Ramos (cell line): ENCODE data around the gene ATP6AP2.

ENCODE experiments used
- in situ Hi-C: fragments of 300-500 bp; cut with MboI; formaldehyde crosslinking; loops from one replicate; pipeline ENCODE4 v1.14.3; 2022; ENCODE audit warnings: low sequenced_read_pairs; ENCODE audit not compliant: unreplicated experiment

ATP6AP2 gene

DNA sequence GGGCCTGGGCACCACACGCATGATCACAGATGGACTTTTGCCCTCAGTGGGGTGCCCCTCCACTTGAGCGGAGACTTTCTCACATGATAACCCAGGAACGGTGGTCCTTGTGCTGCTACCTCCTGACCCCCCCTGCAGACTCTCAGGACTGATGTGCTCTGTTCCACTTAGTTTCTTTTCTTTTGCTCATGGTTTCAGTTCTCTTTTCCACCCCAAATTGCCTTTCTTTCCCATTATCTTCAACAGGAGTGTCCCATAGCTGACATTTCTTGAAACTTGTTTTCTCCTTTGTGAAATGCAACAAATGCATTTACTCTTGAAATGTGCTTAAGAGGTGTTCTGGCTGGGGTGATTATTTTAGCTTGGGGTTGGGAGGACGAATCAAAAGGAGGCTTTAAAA lies 51.4 kb downstream of the ATP6AP2 start:
- in situ Hi-C loops: no loop called here

DNA sequence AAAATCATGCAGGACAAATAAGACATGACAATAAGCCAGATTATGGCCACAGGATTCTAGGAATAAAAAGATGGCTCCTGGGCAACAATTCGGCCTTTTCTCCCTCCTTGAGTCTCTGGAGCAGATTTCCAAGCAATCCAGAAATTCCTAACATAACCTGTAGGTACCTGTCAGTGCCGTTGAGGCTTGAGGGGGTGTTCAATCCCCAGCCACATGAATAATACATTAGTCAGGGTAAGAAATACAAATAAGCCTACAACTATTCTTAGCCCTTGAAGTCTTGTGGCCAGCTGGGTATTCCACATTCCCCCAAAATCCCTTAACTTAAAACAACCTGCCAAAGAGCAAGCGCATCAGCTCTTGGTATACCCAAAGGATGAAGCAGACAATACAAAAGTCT lies 56.9 kb downstream of the ATP6AP2 start:
- in situ Hi-C loops: no loop called here

DNA sequence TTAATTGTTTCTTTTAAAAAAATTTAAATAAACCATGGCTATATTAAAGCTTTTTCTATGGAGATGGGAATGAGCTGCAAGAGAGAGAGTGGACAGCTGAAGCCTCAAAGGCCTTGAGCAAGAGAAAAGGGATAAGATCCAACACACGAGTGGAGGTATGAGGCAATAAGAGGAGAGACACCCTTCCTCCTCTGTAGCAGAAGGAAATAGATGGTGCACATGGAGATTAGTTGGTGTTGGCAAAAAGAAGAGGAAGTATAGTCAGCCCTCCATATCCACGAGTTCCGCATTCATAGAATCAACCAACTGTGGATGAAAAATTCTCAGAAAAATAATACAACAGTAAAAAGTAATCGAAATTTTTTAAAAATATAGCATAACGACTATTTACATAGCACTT lies 63.4 kb downstream of the ATP6AP2 start:
- in situ Hi-C loops: no loop called here

DNA sequence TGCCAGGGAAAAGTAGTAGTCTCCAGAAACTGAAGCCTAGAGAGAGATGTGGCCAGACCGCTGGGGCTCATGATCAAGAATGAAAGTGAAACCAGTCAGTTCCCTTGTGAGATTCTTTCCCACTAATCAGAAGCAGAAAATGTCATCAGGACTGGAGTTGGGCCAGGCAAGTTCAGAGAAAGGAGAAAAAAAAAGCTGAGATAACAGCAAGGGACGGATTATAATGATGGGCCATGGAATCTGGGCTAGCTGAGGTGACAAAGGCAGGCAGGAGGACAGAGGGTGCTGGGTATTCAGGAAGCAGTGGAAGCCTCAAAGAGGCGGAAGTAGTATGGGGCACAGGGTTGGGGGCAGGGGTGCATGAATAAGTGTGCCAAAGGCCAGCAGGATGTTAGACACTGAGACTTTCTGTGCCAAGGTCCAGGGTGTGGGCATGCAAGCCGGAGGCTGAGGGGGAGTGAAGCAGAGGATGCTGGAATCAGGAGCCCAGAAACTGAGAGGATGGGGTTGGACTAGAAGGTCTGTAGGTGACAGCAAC lies 64.1 kb downstream of the ATP6AP2 start:
- in situ Hi-C loops: no loop called here

DNA sequence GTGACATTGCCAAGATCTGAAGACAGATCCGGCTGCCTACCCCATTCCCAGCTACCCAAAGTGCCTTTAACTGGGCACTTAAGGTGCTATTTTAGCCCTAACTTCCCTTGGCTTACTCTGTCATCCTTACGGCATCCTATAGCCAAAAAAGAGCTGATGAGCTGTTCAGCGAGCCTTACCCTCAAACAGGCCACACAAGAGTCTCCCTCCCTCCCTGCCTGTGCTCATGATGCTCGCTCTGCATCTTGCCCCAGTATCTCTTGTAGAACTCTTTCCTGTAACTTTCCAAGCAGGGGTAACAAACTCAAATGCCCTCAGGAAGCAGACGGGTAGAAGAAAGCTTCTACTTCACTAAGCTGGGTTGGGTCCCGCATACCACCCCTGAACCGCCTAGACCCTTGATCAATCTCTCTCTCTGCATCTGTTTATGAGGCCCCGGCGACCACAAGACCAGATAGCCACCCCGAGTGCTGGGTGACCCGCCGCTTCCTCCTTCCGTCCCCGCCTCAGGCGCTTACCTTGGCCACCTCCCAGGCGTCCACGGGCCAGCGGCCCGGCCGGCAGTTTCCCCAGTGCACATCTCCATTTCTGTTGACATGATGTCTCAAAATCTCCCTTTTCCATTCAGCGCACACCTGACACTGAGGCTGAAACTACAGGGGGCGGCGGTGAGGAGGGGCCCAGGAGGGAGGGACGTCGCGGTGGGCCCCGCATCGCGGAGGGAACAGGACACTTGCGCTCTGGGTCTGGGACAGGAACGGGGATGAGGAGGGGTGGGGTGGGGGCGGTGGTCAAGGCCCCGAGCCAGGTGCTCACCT lies 65.9 kb downstream of the ATP6AP2 start:
- in situ Hi-C loops: no loop called here

DNA sequence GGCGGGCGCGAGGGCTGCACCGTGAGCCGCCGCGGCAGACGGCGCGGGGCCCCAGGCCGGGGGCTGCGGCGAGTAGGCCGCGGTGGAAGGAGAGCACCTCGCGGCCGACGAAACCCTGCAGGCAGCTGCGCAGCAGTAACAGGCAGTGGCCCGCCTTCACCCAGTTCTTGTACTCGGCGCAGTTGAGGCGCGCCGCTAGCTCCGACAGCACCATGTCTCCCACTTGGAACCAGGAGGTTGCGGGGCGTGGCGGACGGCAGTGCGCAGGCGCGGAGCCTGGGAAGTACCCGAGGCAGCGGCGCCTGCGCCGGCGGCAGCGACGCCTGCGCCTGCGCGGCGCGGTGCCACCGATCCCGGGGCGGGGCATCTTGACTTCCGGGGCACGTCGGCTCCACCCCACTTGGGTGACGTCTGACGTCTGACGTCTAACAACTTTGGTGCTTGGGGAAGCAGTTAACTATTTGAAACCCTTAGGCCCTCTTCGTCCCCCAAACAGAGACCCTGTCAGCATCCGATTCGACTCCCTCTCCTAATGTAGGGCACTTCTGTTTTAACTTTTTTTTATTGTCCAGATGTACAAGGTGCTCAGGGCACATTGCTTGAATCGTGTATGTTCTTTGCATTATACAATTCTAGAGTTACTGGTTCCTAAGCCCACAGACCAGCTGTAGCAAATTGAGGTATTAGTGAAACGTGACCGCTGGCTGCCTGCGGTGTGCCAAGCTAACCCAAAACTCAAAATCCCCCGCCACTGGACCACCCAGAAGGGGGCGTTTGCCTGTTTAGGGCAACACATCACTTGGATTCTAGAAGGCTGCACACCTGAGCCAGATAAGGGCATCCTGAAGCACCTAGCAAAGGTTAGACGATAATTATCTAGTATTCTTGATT lies 66.8 kb downstream of the ATP6AP2 start, which contains the start of gene CXorf38:
Gene CXorf38 (minus strand): TSS at position 255 of the 891 bp plus-strand sequence. CDS start 41 bp downstream, at position 214.
- in situ Hi-C loops: no loop called here

DNA sequence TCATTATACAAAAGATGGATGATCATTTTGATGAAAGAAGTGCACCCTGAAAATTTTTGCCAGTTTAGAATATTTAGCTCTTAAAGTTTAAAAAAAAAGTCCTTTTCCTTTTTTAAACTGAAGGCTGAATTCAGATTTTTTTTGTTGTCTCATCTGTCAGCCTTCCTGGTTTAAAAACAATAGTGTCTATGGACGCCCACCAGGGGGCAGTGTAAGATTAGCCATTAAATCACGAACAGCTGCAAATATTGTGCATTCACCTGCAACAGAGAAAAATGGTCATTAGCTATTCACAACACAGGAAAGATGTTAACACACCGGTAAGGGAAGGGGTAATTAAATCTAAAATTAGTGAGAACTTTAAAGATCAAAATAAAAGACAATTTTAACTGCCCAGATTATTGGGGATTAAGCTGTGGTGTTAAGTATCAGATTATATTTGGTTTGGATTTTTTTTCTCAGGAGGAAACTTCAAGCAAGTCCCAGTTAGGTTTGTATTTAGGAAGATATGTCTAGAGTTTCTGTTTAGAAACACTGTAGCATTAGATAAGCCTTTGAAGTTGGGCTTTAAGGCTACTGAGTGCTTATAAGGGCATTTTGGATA lies 71.0 kb downstream of the ATP6AP2 start:
- in situ Hi-C loops: loop anchor here (10.0 kb wide), 1 partner anchor 143 kb away; no protein-coding TSS in a partner anchor

DNA sequence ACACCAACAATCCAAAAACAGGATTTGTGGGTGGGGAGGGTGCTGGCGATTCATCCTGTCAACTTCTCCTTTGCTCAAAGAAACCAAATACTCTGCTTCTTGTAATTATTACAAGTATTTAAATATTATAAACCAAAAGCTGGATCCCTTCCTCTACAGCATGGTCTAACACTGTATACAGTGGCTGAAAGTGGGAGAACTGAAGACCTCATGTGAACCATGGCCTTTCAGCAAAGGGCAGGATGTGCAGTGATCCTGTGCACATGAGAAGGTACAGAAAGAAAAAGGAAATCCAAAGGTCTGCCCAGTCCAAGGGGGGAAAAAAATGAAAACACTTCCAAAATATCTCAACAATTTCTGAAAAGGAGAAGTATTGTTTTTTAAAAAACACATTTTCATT lies 71.9 kb downstream of the ATP6AP2 start:
- in situ Hi-C loops: loop anchor here (10.0 kb wide), 1 partner anchor 142 kb away; no protein-coding TSS in a partner anchor

DNA sequence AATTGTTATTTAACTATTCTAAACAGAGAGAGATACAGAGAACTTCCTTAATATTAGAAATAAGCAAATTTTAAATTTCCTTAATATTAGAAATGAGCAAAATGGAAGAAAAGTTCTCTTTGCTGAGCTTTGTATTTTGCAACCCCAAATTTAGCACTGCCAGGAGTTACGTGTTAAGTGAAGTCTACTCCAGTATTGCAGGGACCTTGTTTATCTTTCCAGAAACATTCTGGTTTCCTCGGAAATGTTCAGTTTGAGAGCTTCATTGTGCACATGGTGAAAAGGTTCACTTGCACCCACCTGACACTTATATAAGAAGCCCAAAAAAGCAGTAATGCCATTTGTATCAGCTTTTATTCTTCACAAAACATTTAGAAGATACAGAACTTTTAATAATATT lies 72.8 kb downstream of the ATP6AP2 start:
- in situ Hi-C loops: loop anchor here (10.0 kb wide), 1 partner anchor 141 kb away; no protein-coding TSS in a partner anchor
